HK-2 (cell line): Measurements from ENCODE around the gene SOAT2.
"Not testable (repeated sequence)": the region's sequence is repeated elsewhere in the genome, so short reads cannot be mapped to it uniquely, and the experiment has no call there.

ENCODE experiments used
- DNase-seq: peaks from one replicate; pipeline ENCODE4 v3.0.0-alpha.2; 2018; ENCODE audit not compliant: unreplicated experiment

Gene SOAT2

GRCh38 chr12:53147181-53147580 is 43.9 kb downstream of the SOAT2 start:
- DNase-seq, result no peak

- no peak for DNase-seq
Observed at GRCh38 chr12:53147653-53148052, 44.4 kb downstream of the SOAT2 start.

- DNase-seq, result no peak
Observed at GRCh38 chr12:53151039-53151438, 47.8 kb downstream of the SOAT2 start.

- DNase-seq, result no peak
Observed at GRCh38 chr12:53152390-53152789, 49.1 kb downstream of the SOAT2 start.

- peak; percentile 84 for DNase-seq
Observed at GRCh38 chr12:53159195-53159839, 56.0 kb downstream of the SOAT2 start.

GRCh38 chr12:53160000-53160399 is 56.7 kb downstream of the SOAT2 start:
- no peak for DNase-seq

- DNase-seq, result no peak
Observed at GRCh38 chr12:53160673-53161072, 57.4 kb downstream of the SOAT2 start.

GRCh38 chr12:53161119-53161911 is 58.0 kb downstream of the SOAT2 start:
- no peak for DNase-seq

GRCh38 chr12:53163008-53163407 is 59.7 kb downstream of the SOAT2 start:
- DNase-seq, result not testable (repeated sequence)

- no peak for DNase-seq
Observed at GRCh38 chr12:53166837-53167236, 63.6 kb downstream of the SOAT2 start.

GRCh38 chr12:53169644-53170043 is 66.4 kb downstream of the SOAT2 start:
- no peak for DNase-seq

GRCh38 chr12:53170215-53170614 is 66.9 kb downstream of the SOAT2 start:
- no peak for DNase-seq

GRCh38 chr12:53170876-53171724 is 67.8 kb downstream of the SOAT2 start:
- no peak for DNase-seq

- DNase-seq, result no peak
Observed at GRCh38 chr12:53171725-53172329, 68.5 kb downstream of the SOAT2 start.

GRCh38 chr12:53172352-53172751 is 69.1 kb downstream of the SOAT2 start:
- DNase-seq, result no peak

GRCh38 chr12:53173085-53173715 is 69.9 kb downstream of the SOAT2 start:
- DNase-seq, result no peak
